ENCODE measurements around the gene CCDC73.
"Not testable (repeated sequence)": the region's sequence is repeated elsewhere in the genome, so short reads cannot be mapped to it uniquely, and the experiment has no call there.

Gene CCDC73

DNA sequence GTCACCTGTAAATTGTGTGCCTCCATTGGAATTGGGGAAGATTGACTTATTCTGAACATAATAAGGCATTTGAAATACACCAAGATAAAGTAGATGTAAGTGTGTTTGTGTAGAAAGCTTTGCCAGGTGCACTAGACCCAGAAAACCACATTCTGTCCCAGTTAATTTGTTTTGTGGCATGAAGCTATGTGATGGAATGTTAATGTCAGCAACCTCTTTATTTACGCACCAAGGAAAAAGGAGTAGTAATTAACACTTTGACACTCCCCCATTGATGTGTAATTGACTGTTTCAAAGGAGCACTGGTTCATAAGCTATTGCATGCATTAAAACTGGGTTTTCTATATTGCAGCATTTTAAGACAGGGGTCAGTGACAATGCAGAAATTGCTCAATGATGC is 196.5 kb downstream of the CCDC73 start:
- in situ Hi-C loops (cut with MboI; ENCODE audit: low sequenced_read_pairs), result no loop called here

DNA sequence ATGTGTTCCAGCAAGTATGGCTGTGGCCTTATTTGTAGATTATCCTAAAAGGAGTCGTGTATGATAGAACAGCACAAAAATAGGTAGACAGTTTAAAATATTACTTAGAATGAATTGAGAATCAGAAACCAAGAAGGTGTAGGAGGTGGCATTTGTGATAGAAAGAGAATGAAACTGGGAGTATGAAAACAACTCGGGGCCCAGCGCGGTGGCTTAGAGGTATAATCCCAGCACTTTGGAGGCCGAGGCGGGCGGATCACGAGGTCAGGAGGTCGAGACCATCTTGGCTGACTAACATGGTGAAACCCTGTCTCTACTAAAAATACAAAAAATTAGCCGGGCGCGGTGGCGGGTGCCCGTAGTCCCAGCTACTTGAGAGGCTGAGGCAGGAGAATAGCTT is 198.3 kb downstream of the CCDC73 start:
- in situ Hi-C loops (cut with MboI; ENCODE audit: low sequenced_read_pairs), result not testable (repeated sequence)

DNA sequence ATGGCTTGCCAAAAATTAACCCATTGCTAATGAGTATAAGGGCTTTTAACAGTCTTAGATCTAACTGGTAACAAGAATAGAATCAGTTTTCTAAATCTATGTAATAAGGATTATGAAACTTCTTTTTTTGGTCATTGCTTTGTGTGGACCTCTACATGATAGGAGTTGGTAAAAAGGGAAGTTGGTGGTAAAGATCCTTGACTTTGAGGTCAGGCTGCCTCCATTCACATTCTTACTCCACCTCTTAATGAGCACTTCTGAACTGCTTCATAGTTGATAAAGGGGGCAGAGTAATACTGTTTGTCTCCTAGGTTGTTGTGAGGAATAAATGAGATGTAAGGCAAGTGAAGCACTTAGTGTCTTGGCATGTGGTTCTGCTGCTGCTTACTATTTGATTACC is 200.2 kb downstream of the CCDC73 start:
- in situ Hi-C loops (cut with MboI; ENCODE audit: low sequenced_read_pairs), result no loop called here

DNA sequence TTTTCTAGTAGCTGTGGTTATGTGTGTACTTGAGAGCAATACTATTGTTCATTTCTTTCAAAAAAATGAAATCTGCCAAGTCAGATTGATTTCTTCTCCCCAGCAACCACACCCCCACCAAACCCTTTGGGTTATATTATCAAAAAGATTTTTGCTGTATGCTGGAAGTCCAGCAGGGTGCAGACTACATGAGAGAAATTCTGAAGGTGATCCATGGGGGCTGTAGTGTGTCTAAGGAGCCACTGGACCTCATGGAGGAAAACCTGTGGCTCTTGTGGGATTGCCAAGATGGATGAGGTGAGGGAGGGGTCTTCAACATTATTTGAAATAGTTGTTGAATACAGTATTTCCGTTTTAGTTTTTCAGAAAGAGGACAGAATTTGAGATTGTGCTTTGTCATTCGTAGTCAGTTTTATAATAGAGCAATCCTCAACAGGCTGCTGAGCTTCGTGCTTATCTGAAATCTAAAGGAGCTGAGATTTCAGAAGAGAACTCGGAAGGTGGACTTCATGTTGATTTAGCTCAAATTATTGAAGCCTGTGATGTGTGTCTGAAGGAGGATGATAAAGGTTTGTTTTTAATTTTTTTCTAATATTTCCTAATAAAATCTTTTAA is 207.8 kb downstream of the CCDC73 start:
- in situ Hi-C loops (cut with MboI; ENCODE audit: low sequenced_read_pairs), result no loop called here

- in situ Hi-C loops (cut with MboI; ENCODE audit: low sequenced_read_pairs), result no loop called here
These were observed 209.5 kb downstream of the CCDC73 start for GRCh38 chr11:32584921-32585320.

DNA sequence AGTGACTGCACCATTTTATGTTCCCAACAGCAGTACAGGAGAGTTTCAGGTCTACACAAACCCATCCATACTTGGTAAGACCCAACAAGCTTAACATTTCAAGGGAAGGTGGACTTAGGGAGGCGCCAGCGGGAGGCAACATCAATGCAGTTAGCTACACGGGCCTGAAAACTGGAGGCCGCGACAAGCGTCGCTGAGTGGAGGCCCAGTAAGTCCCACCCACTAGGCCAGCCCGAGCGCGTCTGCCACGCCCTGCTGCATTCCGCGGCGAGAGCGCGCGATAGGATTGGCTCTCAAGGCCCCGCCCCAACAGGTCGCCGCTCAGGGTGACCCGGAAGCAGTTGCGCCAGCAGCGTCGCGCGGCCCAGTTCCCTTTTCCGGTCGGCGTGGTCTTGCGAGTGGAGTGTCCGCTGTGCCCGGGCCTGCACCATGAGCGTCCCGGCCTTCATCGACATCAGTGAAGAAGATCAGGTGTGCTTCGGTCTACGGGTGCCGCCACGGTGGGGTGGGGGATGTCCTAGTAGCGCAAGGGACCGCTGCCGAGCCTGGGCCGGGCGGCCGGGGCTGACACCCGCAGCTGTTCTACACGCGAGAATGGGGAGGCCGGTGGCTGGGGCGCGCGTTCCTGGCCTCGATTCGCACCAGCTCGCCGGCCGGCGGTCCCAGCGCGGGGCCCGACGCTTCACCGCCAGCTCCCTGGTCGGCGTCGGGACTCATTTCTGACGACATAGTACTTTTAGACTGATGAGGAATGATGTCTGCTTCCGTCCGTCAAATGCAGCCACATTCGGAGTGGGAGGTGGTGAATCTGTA is 210.8 kb downstream of the CCDC73 start, which contains the start of gene EIF3M:
TSS of gene EIF3M (plus strand) at position 373 of the 813 bp plus-strand sequence. CDS start at position 430, 57 bp downstream.
- in situ Hi-C loops (cut with MboI; ENCODE audit: low sequenced_read_pairs), result no loop called here

DNA sequence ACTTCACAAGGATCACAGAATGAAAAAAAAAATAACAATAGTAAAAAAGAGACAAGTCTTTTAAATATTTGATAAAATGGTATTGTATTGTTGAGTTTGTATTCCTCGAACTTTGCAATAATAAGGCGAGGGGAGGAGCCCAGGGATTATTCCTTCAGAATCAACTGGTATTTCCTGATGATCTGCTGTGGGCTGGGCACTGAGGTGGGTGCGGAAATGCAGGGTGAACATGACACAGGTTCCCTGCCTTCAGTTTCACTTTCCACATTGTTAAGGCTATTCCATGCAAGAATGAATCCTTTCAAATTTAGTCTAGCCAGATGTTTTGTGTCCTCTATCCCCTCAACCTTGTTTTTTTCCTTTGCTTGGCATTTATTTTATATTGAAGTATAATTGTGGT is 212.9 kb downstream of the CCDC73 start:
- in situ Hi-C loops (cut with MboI; ENCODE audit: low sequenced_read_pairs), result no loop called here

- in situ Hi-C loops (cut with MboI; ENCODE audit: low sequenced_read_pairs), result no loop called here
These were observed 213.5 kb downstream of the CCDC73 start for GRCh38 chr11:32580967-32581366.

DNA sequence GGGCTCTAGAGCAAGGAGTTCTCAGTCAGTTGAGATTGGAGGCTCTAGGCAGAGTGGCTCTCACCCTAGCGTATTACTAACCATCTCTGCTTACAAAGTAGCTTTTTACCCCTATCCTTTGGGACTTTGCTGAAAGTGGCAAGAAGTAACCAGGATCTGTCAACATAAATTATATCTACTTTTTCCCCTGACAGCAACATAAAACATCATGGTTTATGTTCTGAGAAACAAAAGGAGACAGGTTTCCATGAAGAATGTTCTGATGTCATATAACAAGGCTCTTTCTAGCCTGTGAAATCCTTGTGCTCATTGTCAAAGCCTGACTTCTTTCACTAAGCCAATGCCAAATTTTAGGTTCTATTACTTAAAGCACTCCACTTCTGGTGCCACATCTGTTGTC is 218.0 kb downstream of the CCDC73 start:
- in situ Hi-C loops (cut with MboI; ENCODE audit: low sequenced_read_pairs), result no loop called here

- in situ Hi-C loops (cut with MboI; ENCODE audit: low sequenced_read_pairs), result no loop called here
These were observed 219.4 kb downstream of the CCDC73 start for GRCh38 chr11:32575070-32575469.

DNA sequence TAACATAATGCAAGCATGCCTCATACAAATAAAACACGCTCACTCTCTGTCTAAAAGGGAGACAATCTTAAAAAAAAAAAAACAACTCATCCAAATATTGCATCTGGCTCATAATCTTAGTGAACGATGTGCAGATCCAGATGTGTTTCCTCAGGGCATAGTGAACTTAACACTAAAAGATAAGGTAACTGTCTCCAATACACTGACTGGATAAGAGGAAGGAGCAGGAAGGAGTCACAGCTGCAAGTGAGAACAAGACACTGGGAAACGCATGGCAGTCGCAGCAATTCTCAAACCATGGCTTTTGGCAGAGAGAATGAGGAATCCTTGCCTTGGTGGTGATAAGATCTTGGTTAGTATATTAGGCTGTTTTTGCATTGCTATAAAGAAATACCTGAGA is 220.0 kb downstream of the CCDC73 start:
- in situ Hi-C loops (cut with MboI; ENCODE audit: low sequenced_read_pairs), result no loop called here

DNA sequence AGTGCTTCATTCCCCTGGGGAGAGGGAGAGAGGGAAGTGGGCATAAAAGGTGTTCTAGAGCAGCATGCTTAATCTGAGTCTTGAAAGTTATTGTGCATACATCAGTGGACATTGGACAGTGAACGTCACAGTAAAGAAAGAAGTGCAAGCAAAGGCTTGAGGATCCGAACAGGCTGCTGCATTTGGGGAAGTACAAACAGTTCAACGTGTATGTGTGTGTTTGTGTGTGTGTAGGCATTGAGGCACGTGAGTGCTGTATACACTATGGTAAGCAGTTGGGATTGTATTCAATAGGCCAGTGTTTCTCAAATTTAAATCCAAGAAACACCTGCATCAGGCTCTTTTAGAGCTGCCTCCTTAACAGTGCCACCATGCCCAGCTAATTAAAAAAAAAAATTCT is 221.2 kb downstream of the CCDC73 start:
- in situ Hi-C loops (cut with MboI; ENCODE audit: low sequenced_read_pairs), result no loop called here

DNA sequence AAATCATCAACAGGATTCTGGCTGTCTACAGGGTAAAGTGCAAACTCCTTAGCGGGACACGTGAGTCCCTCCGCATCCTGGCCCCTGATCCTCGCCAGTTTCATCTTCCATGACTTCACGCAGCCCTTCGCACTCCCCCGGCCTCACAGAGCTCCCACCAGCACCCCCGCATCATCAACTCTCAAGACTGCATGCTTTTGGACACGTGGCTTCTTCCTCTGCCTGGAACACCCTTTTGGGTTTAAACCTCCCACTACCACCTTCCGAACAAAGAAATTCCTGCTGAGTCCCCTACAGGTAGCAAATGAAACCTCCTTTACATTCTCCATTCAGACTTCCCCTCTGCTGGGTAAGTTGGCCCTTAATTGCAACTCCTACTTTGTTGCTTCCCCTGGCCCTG is 223.4 kb downstream of the CCDC73 start:
- in situ Hi-C loops (cut with MboI; ENCODE audit: low sequenced_read_pairs), result no loop called here

GRCh38 chr11:32569313-32569881 is 225.1 kb downstream of the CCDC73 start:
- in situ Hi-C loops (cut with MboI; ENCODE audit: low sequenced_read_pairs), result no loop called here

- in situ Hi-C loops (cut with MboI; ENCODE audit: low sequenced_read_pairs), result no loop called here
These were observed 227.3 kb downstream of the CCDC73 start for GRCh38 chr11:32567154-32567553.

GRCh38 chr11:32566517-32566916 is 227.9 kb downstream of the CCDC73 start:
- in situ Hi-C loops (cut with MboI; ENCODE audit: low sequenced_read_pairs), result no loop called here

- in situ Hi-C loops (cut with MboI; ENCODE audit: low sequenced_read_pairs), result no loop called here
These were observed 230.9 kb downstream of the CCDC73 start for GRCh38 chr11:32563600-32563959.

- in situ Hi-C loops (cut with MboI; ENCODE audit: low sequenced_read_pairs), result no loop called here
These were observed 231.4 kb downstream of the CCDC73 start for GRCh38 chr11:32562839-32563599.

DNA sequence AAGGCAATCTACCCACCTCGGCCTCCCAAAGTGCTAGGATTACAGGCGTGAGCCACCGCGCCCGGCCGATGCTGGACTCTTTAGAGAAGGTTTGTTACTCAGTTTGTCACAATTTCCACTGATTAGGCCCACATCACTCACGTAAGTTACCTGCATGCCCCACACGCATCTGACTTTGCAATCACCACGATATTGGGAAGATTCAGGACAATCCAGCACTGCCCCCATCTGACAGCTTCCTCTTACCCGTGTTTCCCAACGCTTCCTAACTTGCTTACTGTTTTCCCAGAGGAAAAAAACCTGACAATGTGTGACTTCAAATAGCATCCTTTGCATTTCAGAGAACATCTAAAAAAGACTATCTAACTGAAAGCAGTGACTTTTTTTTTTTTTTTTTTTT is 232.6 kb downstream of the CCDC73 start:
- in situ Hi-C loops (cut with MboI; ENCODE audit: low sequenced_read_pairs), result no loop called here

DNA sequence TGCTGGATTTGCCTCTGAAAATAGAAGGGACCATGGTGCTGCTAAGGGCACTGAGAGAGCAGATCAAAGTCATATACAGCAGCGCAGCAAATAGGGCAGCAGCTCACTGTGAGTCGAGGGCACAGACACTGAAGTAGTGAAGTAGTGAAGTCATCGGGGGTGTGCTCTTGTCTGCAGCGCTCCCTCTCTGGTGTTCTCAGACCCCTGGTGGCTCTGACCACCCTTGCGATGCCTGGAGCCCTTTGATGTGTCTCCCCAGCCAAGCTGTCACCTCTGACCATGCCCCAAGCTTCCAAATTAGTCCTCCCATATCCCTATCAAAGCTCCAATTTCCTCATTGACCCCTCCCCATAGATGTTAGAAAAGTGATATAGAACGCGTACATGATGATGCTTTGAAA is 238.6 kb downstream of the CCDC73 start:
- in situ Hi-C loops (cut with MboI; ENCODE audit: low sequenced_read_pairs), result no loop called here

DNA sequence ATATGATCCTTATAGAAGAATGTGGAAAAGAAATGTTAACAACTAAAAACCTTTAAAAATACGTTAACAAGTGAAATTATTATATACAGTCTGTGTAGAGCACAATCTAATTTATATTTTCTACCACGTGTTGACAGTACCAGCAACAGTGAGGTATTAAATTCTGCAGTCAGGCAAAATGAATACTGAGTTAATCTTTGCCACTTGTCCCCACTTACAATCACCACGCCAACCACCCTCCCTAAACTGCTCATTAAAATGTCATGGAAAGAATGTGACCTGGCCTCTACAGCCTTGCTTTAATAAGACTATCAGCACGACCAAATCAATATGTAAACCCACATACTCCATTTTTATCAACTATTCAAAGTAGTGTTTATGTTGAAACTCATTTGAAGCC is 239.4 kb downstream of the CCDC73 start:
- in situ Hi-C loops (cut with MboI; ENCODE audit: low sequenced_read_pairs), result no loop called here

Measured in hTERT RPE-1 (cell line).